Spleen (tissue), 11 donors: Measurements from ENCODE around the gene CISH. TPM values are rescaled to one million over a fixed set of nuclear protein-coding genes. Genes with fewer than 3 reads are reported as not detected.

Source experiments
- DNase-seq: peaks from one replicate; pipeline ENCODE4 v3.0.0-alpha.2; 2020
- H3K27ac ChIP-seq, 8 donors: fragments of 200-600 bp; sonication (generic) in 7 of 8; 1 replicate in 4 of 8; 2 replicates in 4 of 8; pipeline versions ENCODE4 v1.5.0 to v1.8.0; 2016 to 2021; ENCODE audit warnings: inconsistent platforms in 4 of 8, mild to moderate bottlenecking in 4 of 8, moderate library complexity in 1 of 8
- H3K27me3 ChIP-seq, 7 donors: fragments of 200-600 bp; sonication (generic) in 6 of 7; replicated peaks in 1 of 7; 1 replicate in 4 of 7; 2 replicates in 3 of 7; pipeline versions ENCODE4 v1.5.0 to v1.8.0; 2016 to 2021; ENCODE audit warnings: inconsistent platforms in 3 of 7, mild to moderate bottlenecking in 1 of 7
- H3K36me3 ChIP-seq, 6 donors: fragments of 200-600 bp; sonication (generic) in 5 of 6; 1 replicate in 4 of 6; 2 replicates in 2 of 6; pipeline versions ENCODE4 v1.5.0 to v1.8.0; 2016 to 2021; ENCODE audit warnings: inconsistent platforms in 2 of 6
- H3K4me1 ChIP-seq, 6 donors: fragments of 200-600 bp; sonication (generic) in 5 of 6; 1 replicate in 3 of 6; 2 replicates in 3 of 6; pipeline versions ENCODE4 v1.5.0 to v1.8.0; 2016 to 2021; ENCODE audit warnings: inconsistent platforms in 3 of 6
- H3K4me3 ChIP-seq, 8 donors: fragments of 200-600 bp; sonication (generic) in 7 of 8; 1 replicate in 4 of 8; 2 replicates in 4 of 8; pipeline versions ENCODE4 v1.5.0 to v1.8.0; 2016 to 2021; ENCODE audit warnings: inconsistent platforms in 4 of 8, mild to moderate bottlenecking in 4 of 8, moderate library complexity in 2 of 8
- H3K9me3 ChIP-seq, 8 donors: fragments of 200-600 bp; sonication (generic) in 7 of 8; 1 replicate in 4 of 8; 2 replicates in 4 of 8; pipeline versions ENCODE4 v1.5.0 to v1.8.0; 2016 to 2021; ENCODE audit warnings: inconsistent platforms in 4 of 8
- POLR2A ChIP-seq, 3 donors: fragments of 450-650 bp; IDR thresholded peaks; one replicate each; pipeline ENCODE4 v1.5.1; 2017; ENCODE audit warnings: antibody characterized with exemption in 3 of 3, mild to moderate bottlenecking in 1 of 3
- POLR2AphosphoS5 ChIP-seq, 3 donors: sonication (generic); formaldehyde crosslinking; IDR thresholded peaks; one replicate each; pipeline ENCODE4 v1.5.1; 2017; ENCODE audit warnings: antibody characterized with exemption in 3 of 3
- WGBS, 5 donors: extraction: QIAGEN DNeasy Blood & Tissue Kit in 3 of 5; methylation state at CpG; one replicate each; pipeline versions ENCODE4 v1.1.5 to v1.1.7; 2013 to 2018; 5-methylcytosine and 5-hydroxymethylcytosine counted together
- intact Hi-C: fragments of 100-400 bp; cut with DNase I; formaldehyde crosslinking; loops from one replicate; pipeline ENCODE4 v1.15.0; 2023; ENCODE audit warnings: low total_unique reads
- polyA plus RNA-seq, 3 donors: library from polyadenylated mRNA; stranded (reverse); fragments of 200-250 nt; gene quantifications; one replicate each; pipeline ENCODE4 v1.2.1, GENCODE V29; 2013
- total RNA-seq, 7 donors: library from RNA; depleted of rRNA in 3 of 7; stranded (reverse); fragments of >200 nt in 3 of 7; fragmentation: NEBNext Ultra II Directional in 4 of 7; extraction: Animal tissue kit (Norgen Biotek cat#: 25700) in 4 of 7; gene quantifications; one replicate each; pipeline versions ENCODE4 v1.1.0 to v1.2.1, GENCODE V29; 2016 to 2021
- TF ChIP-seq, protein P1 (sequence below), 11 experiments: fragments of 200-600 bp in 7 of 11; fragments of 450-650 bp in 4 of 11; sonication (generic) in 4 of 11; IDR thresholded peaks in 8 of 11; conservative IDR thresholded peaks in 3 of 11; 1 replicate in 7 of 11; 2 replicates in 4 of 11; pipeline versions ENCODE4 v1.4.0 to v1.8.0; 2016 to 2021; ENCODE audit warnings: antibody characterized with exemption in 11 of 11, inconsistent platforms in 4 of 11, mild to moderate bottlenecking in 1 of 11
- donor health status: healthy with polysubstance abuse.
- donor health status: DM: no; HTN: no; CAD: no; lungs with moderate emphysema.
- donor health status: DM: no; HTN: no; CAD: no.
- donor health status: Bipolar disorder and iron deficiency.
- donor health status: healthy.
- donor health status: DM: no; HTN: no; CAD: no.
- donor health status: DM: yes; HTN: yes; CAD: no.

Gene CISH
- total and polyA plus RNA-seq, 10 donors: 2.9 to 23.6 (median 11.0) TPM

DNA sequence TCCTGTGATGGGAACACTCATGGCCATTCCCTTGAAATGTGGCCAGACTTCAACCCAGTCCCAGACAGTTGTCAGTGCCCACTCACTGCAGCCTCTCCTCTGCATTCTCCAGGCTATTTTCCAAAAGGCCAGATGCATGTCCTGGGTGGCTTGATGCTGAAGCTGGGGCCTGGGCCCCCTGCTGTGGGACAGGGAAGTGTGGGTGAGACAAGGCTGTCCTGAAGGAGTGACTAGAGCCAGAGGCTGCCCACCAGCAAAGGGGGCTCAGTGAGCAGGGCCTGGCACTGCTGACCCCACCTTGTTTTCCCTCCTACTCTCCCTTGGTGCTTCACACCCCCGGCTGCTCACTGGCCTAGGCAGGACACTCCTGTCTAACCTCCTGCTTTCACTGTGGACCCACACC is 11.9 kb downstream of the CISH start:
- Histone ChIP-seq H3K9me3 (no peaks in the 10 kb centered on the region), H3K4me1 (peaks cover 35 to 65% (median 57%) of the 10 kb centered on the region in 6 donors), H3K27ac (peak overlapping the region; percentile 59 to 93 (median 90)), H3K36me3 (peaks cover 0 to 18% (median 4%) of the 10 kb centered on the region in 6 donors), H3K27me3 (no peaks in the 10 kb centered on the region), H3K4me3 (no peak overlapping the region)
- TF ChIP-seq POLR2AphosphoS5 (IDR thresholded peaks at IDR 0.05) (no peak), POLR2A (IDR thresholded peaks at IDR 0.05) (no peak)
- TF ChIP-seq, protein P1, sequence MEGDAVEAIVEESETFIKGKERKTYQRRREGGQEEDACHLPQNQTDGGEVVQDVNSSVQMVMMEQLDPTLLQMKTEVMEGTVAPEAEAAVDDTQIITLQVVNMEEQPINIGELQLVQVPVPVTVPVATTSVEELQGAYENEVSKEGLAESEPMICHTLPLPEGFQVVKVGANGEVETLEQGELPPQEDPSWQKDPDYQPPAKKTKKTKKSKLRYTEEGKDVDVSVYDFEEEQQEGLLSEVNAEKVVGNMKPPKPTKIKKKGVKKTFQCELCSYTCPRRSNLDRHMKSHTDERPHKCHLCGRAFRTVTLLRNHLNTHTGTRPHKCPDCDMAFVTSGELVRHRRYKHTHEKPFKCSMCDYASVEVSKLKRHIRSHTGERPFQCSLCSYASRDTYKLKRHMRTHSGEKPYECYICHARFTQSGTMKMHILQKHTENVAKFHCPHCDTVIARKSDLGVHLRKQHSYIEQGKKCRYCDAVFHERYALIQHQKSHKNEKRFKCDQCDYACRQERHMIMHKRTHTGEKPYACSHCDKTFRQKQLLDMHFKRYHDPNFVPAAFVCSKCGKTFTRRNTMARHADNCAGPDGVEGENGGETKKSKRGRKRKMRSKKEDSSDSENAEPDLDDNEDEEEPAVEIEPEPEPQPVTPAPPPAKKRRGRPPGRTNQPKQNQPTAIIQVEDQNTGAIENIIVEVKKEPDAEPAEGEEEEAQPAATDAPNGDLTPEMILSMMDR (IDR thresholded peaks at IDR 0.05 in 8 of 11, conservative IDR thresholded peaks at IDR 0.05 in 3 of 11): no peak
- no peak for DNase-seq
- WGBS, 5 donors: 67 to 93% (median 90%) methylated on average over 1 of the region's 1 CpG
- intact Hi-C loops: no loop called here

DNA sequence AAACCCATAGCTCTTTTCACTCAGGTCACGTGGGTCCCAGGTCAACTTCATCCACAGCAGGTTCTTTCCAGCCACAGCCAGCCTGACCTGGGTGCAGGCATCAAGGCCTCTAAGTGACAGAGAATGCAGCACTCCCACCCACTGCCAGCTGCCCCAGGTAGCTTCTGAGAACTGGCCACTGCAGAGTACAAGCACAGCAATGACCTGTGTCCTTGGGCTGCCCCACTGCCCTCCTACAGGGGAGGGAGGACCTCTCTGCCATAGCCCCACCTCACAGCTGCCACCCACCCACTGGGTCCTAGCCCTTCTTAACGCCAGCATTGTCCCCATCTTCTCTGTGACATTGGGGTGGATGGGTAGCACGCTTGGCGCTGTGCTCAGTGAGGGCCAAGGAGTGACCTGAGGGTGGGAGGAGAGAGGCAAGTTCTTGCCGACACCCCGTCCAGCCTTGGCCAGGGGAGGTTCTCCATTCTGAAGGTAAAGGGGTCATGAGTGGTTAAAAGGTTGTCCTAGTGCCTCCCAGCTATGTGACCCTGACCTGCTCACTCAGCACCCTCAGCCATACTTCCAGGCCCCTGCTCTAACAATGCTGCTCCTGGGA is 12.4 kb downstream of the CISH start:
- 76 to 85% (median 80%) methylated on average over 1 to 6 of the region's 6 CpGs for WGBS, 5 donors
- H3K9me3 ChIP-seq: no peaks in the 10 kb centered on the region
- peaks cover 0 to 13% (median 0%) of the 10 kb centered on the region in 6 donors for H3K36me3 ChIP-seq
- H3K27ac ChIP-seq: peak overlapping the region in 7 of 8 donors; percentile 7 to 93 (median 91)
- peak in 1 of 3 donors; percentile 20 for TF ChIP-seq POLR2AphosphoS5 (IDR thresholded peaks at IDR 0.05)
- TF ChIP-seq, protein P1 (IDR thresholded peaks at IDR 0.05 in 8 of 11, conservative IDR thresholded peaks at IDR 0.05 in 3 of 11): no peak
- TF ChIP-seq POLR2A (IDR thresholded peaks at IDR 0.05): no peak
- intact Hi-C loops: no loop called here
- no peak overlapping the region for H3K4me3 ChIP-seq
- no peaks in the 10 kb centered on the region for H3K27me3 ChIP-seq
- DNase-seq: no peak
- peaks cover 30 to 60% (median 52%) of the 10 kb centered on the region in 6 donors for H3K4me1 ChIP-seq

DNA sequence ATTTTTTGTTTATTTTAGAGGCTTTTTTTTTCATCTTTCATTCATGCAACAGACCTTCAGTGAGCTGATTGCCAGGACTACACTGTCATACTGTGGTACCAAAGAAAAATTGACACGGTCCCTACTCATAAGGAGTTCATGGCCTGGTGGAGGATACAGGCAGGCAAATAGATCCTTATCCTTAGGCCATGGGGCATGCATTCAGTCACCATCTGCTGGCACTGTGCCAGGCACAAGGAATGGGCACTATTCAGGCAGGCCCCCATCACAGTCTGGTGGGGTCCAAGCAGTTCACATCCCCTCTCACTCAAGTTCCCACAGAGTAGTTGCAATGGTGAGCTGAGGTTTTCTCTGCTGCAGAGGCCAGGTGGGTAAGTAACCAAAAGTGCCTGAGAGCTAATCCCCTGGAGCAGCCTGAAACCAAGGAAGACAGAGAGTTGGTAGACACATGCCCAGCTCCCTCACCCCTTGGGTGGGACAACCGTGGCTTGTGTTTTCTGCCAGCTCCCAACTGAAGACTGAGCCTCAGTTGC is 17.3 kb downstream of the CISH start:
- DNase-seq: no peak
- no peaks in the 10 kb centered on the region for H3K27me3 ChIP-seq
- TF ChIP-seq POLR2A (IDR thresholded peaks at IDR 0.05) (no peak), POLR2AphosphoS5 (IDR thresholded peaks at IDR 0.05) (no peak)
- TF ChIP-seq, protein P1 (IDR thresholded peaks at IDR 0.05 in 8 of 11, conservative IDR thresholded peaks at IDR 0.05 in 3 of 11): no peak
- H3K4me1 ChIP-seq: peaks cover 6 to 52% (median 35%) of the 10 kb centered on the region in 6 donors
- 24 to 55% (median 34%) methylated on average over 2 of the region's 2 CpGs for WGBS, 5 donors
- no peaks in the 10 kb centered on the region for H3K9me3 ChIP-seq
- H3K36me3 ChIP-seq: no peaks in the 10 kb centered on the region
- H3K4me3 ChIP-seq: no peak overlapping the region
- H3K27ac ChIP-seq: no peak overlapping the region
- intact Hi-C loops: no loop called here

DNA sequence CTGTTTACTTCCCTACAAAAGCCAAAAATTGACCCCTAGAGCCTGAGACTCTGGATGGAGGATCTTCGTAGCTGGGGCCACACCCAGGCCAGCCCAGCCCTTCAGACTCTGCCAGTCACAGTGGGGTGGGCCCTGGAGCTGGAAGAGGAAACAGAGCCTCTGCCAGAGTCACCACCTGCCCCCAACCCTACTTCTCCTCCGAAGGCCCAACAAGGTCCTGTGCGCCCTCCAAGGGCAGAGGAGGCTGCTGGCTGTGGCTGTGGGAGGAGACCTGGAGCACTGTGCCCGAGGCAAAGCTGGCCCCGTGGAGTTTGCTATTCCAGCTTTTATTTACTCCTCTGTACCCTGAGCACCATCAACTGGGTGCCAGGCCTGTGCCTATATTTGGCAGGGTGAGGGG is 19.0 kb downstream of the CISH start:
- WGBS, 5 donors: 27 to 42% (median 30%) methylated on average over 4 to 5 of the region's 5 CpGs
- intact Hi-C loops: no loop called here
- H3K4me3 ChIP-seq: no peak overlapping the region
- peaks cover 5 to 58% (median 42%) of the 10 kb centered on the region in 6 donors for H3K4me1 ChIP-seq
- H3K27ac ChIP-seq: peak overlapping the region in 5 of 8 donors; percentile 15 to 98 (median 96)
- no peaks in the 10 kb centered on the region for H3K27me3 ChIP-seq
- TF ChIP-seq, protein P1 (IDR thresholded peaks at IDR 0.05 in 8 of 11, conservative IDR thresholded peaks at IDR 0.05 in 3 of 11): no peak
- TF ChIP-seq POLR2AphosphoS5 (IDR thresholded peaks at IDR 0.05) (peak in 1 of 3 donors; percentile 25), POLR2A (IDR thresholded peaks at IDR 0.05) (no peak)
- H3K36me3 ChIP-seq: no peaks in the 10 kb centered on the region
- no peaks in the 10 kb centered on the region for H3K9me3 ChIP-seq
- peak; percentile 80 for DNase-seq
